Uterus (tissue), 4 donors: ENCODE results near the gene LRRC37A3. TPM values are rescaled to one million over a fixed set of nuclear protein-coding genes. Genes with fewer than 3 reads are reported as not detected.
"Not testable (repeated sequence)": the region's sequence is repeated elsewhere in the genome, so short reads cannot be mapped to it uniquely, and the experiment has no call there.

Experiments
- DNase-seq, 2 donors: peaks; one replicate each; pipeline ENCODE4 v3.0.0-alpha.2; 2019 to 2020
- H3K27ac ChIP-seq, 2 donors: fragments of 200-600 bp; sonication (generic); 1 replicate in 1 of 2; 2 replicates in 1 of 2; pipeline ENCODE4 v1.5.1; 2016 to 2018
- H3K27me3 ChIP-seq, 2 donors: fragments of 200-600 bp; sonication (generic); one replicate each; pipeline ENCODE4 v1.5.1; 2018 to 2019; ENCODE audit warnings: control low read depth in 1 of 2
- H3K36me3 ChIP-seq, 2 donors: fragments of 200-600 bp; sonication (generic); one replicate each; pipeline ENCODE4 v1.5.1; 2019; ENCODE audit warnings: control low read depth in 1 of 2
- H3K4me1 ChIP-seq, 2 donors: fragments of 200-600 bp; sonication (generic); one replicate each; pipeline ENCODE4 v1.5.1; 2018 to 2019; ENCODE audit warnings: control low read depth in 1 of 2
- H3K4me3 ChIP-seq, 2 donors: fragments of 200-600 bp; sonication (generic); 1 replicate in 1 of 2; 2 replicates in 1 of 2; pipeline ENCODE4 v1.5.1; 2018 to 2019; ENCODE audit warnings: mild to moderate bottlenecking in 1 of 2
- H3K9me3 ChIP-seq, 2 donors: fragments of 200-600 bp; sonication (generic); one replicate each; pipeline ENCODE4 v1.5.1; 2019; ENCODE audit warnings: control low read depth in 1 of 2
- CTCF ChIP-seq, 4 experiments: fragments of 200-600 bp in 2 of 4; fragments of 450-650 bp in 2 of 4; sonication (generic) in 2 of 4; IDR thresholded peaks; one replicate each; pipeline ENCODE4 v1.5.1; 2016 to 2019; ENCODE audit warnings: antibody characterized with exemption in 4 of 4, mild to moderate bottlenecking in 2 of 4, moderate library complexity in 1 of 4
- POLR2A ChIP-seq, 2 donors: fragments of 450-650 bp; IDR thresholded peaks; one replicate each; pipeline ENCODE4 v1.6.1; 2016; ENCODE audit warnings: antibody characterized with exemption in 2 of 2, mild to moderate bottlenecking in 1 of 2, moderate library complexity in 1 of 2
- intact Hi-C: fragments of 100-400 bp; cut with DNase I; formaldehyde crosslinking; loops from one replicate; pipeline ENCODE4 v1.15.1; 2023; ENCODE audit warnings: low total_unique reads
- total RNA-seq, 4 donors: library from RNA; depleted of rRNA in 3 of 4; stranded (reverse); fragments of >200 nt in 3 of 4; gene quantifications; one replicate each; pipeline versions ENCODE4 v1.1.0 to v1.2.4, GENCODE V29; 2014 to 2023
- donor health status: DM: yes; HTN: yes; CAD: no.

The LRRC37A3 gene
- total RNA-seq, 4 donors from 2014 or later, result 2.1 to 47.9 (median 9.9) TPM

GRCh38 chr17:64847504-64848466, 71.5 kb downstream of the LRRC37A3 start:
- H3K36me3 ChIP-seq, H3K4me1 ChIP-seq, H3K4me3 ChIP-seq, H3K27me3 ChIP-seq, H3K27ac ChIP-seq, intact Hi-C loops, H3K9me3 ChIP-seq: not testable (repeated sequence)
- peak; percentile 27 to 52 for DNase-seq
- TF ChIP-seq CTCF (IDR thresholded peaks at IDR 0.05), result peak; percentile 14 to 46 (median 44)

GRCh38 chr17:64846892-64847291, 72.4 kb downstream of the LRRC37A3 start:
- H3K9me3 ChIP-seq, H3K4me3 ChIP-seq, H3K4me1 ChIP-seq, intact Hi-C loops, H3K36me3 ChIP-seq, H3K27ac ChIP-seq, H3K27me3 ChIP-seq, DNase-seq: not testable (repeated sequence)

- intact Hi-C loops, H3K4me3 ChIP-seq, H3K36me3 ChIP-seq, H3K27ac ChIP-seq, H3K4me1 ChIP-seq, DNase-seq, H3K9me3 ChIP-seq, H3K27me3 ChIP-seq: not testable (repeated sequence)
Observed at GRCh38 chr17:64843918-64844317, 75.4 kb downstream of the LRRC37A3 start.

GRCh38 chr17:64842900-64843299, 76.4 kb downstream of the LRRC37A3 start:
- intact Hi-C loops, H3K9me3 ChIP-seq, DNase-seq, H3K27me3 ChIP-seq, H3K4me3 ChIP-seq, H3K27ac ChIP-seq, H3K36me3 ChIP-seq, H3K4me1 ChIP-seq: not testable (repeated sequence)

GRCh38 chr17:64840960-64841359, 78.3 kb downstream of the LRRC37A3 start:
- H3K4me3 ChIP-seq, H3K4me1 ChIP-seq, DNase-seq, H3K9me3 ChIP-seq, H3K27ac ChIP-seq, intact Hi-C loops, H3K36me3 ChIP-seq, H3K27me3 ChIP-seq: not testable (repeated sequence)

- H3K36me3 ChIP-seq, intact Hi-C loops, H3K27ac ChIP-seq, H3K4me1 ChIP-seq, DNase-seq, H3K9me3 ChIP-seq, H3K4me3 ChIP-seq, H3K27me3 ChIP-seq: not testable (repeated sequence)
Observed at GRCh38 chr17:64838513-64838912, 80.8 kb downstream of the LRRC37A3 start.

- peak overlapping the region; percentile 81 to 91 for H3K27ac ChIP-seq
Observed at GRCh38 chr17:64837018-64837761, 82.1 kb downstream of the LRRC37A3 start.

GRCh38 chr17:64836623-64837017, 82.7 kb downstream of the LRRC37A3 start:
- Histone ChIP-seq H3K4me3 (peak overlapping the region; percentile 80 to 82), H3K27ac (peak overlapping the region; percentile 81 to 91)
- intact Hi-C loops, H3K36me3 ChIP-seq, H3K9me3 ChIP-seq, H3K27me3 ChIP-seq, H3K4me1 ChIP-seq: not testable (repeated sequence)
- peak; percentile 24 to 39 for DNase-seq

More at GRCh38 chr17:64837018-64837761, 82.1 kb downstream of the LRRC37A3 start:
- H3K4me3 ChIP-seq, result peak overlapping the region; percentile 80 to 82
- intact Hi-C loops, H3K27me3 ChIP-seq, H3K9me3 ChIP-seq, H3K4me1 ChIP-seq, H3K36me3 ChIP-seq: not testable (repeated sequence)
- TF ChIP-seq POLR2A (IDR thresholded peaks at IDR 0.05), result peak; percentile 88 to 96
- DNase-seq, result peak; percentile 79 to 88

GRCh38 chr17:64834060-64834459, 85.2 kb downstream of the LRRC37A3 start:
- DNase-seq, H3K4me1 ChIP-seq, H3K4me3 ChIP-seq, H3K27ac ChIP-seq, H3K27me3 ChIP-seq, intact Hi-C loops, H3K9me3 ChIP-seq, H3K36me3 ChIP-seq: not testable (repeated sequence)

- DNase-seq, H3K9me3 ChIP-seq, H3K36me3 ChIP-seq, H3K4me3 ChIP-seq, H3K27me3 ChIP-seq, H3K4me1 ChIP-seq, intact Hi-C loops: not testable (repeated sequence)
- H3K27ac ChIP-seq, result peak overlapping the region in 1 of 2 donors; percentile 10
Observed at GRCh38 chr17:64830631-64831040, 88.6 kb downstream of the LRRC37A3 start.

GRCh38 chr17:64829824-64830630, 89.3 kb downstream of the LRRC37A3 start:
- H3K9me3 ChIP-seq, H3K27me3 ChIP-seq, intact Hi-C loops, H3K36me3 ChIP-seq, DNase-seq, H3K4me1 ChIP-seq, H3K4me3 ChIP-seq: not testable (repeated sequence)
- peak overlapping the region in 1 of 2 donors; percentile 10 for H3K27ac ChIP-seq
